Calu3 (cell line): ENCODE data around the gene MYB. TPM values are rescaled to one million over a fixed set of nuclear protein-coding genes. Genes with fewer than 3 reads are reported as not detected.

ENCODE experiments used
- BruUV-seq: library from RNA; stranded (reverse); fragments of 400-500 nt; replicated peaks from 2 replicates; lab custom pipeline; 2021; lab: Mats Ljungman, UMichigan
- CTCF ChIA-PET: fragments of 300-600 bp; sonication (Branson Sonifier 250); formaldehyde crosslinking; loops from one replicate; lab custom pipeline; 2022; ENCODE audit warnings: antibody characterized with exemption; lab: Charles Lee
- DNase-seq: peaks from one replicate; pipeline ENCODE4 v3.0.0; 2022
- H3K27ac Mint-ChIP-seq: one replicate; pipeline ENCODE4 v1.8.0; 2022; ENCODE audit warnings: mixed read lengths; ENCODE audit not compliant: unreplicated experiment
- H3K27me3 Mint-ChIP-seq: one replicate; pipeline ENCODE4 v1.8.0; 2022; ENCODE audit warnings: mixed read lengths; ENCODE audit not compliant: unreplicated experiment
- H3K36me3 Mint-ChIP-seq: one replicate; pipeline ENCODE4 v1.8.0; 2022; ENCODE audit warnings: mild to moderate bottlenecking, moderate library complexity, mixed read lengths; ENCODE audit not compliant: insufficient read depth, unreplicated experiment
- H3K4me1 Mint-ChIP-seq: one replicate; pipeline ENCODE4 v1.8.0; 2022; ENCODE audit warnings: mild to moderate bottlenecking, low read depth, mixed read lengths; ENCODE audit not compliant: unreplicated experiment
- H3K4me3 Mint-ChIP-seq: one replicate; pipeline ENCODE4 v1.8.0; 2022; ENCODE audit warnings: mild to moderate bottlenecking, low read depth, moderate library complexity, mixed read lengths; ENCODE audit not compliant: unreplicated experiment
- H3K9me3 Mint-ChIP-seq: one replicate; pipeline ENCODE4 v1.8.0; 2022; ENCODE audit warnings: low read depth, mixed read lengths; ENCODE audit not compliant: unreplicated experiment
- intact Hi-C: fragments of 100-400 bp; cut with micrococcal nuclease; formaldehyde crosslinking; loops from one replicate; pipeline ENCODE4 v1.10.0; 2022; ENCODE audit not compliant: unreplicated experiment
- total RNA-seq: library from RNA; stranded (reverse); gene quantifications from 2 replicates; pipeline ENCODE4 v1.2.3, GENCODE V29; 2022
- TF ChIP-seq, protein P1 (sequence below): fragments of 200-600 bp; IDR thresholded peaks from one replicate; pipeline ENCODE4 v1.8.0; 2022; ENCODE audit warnings: antibody characterized with exemption; ENCODE audit not compliant: unreplicated experiment

Gene MYB
- total RNA-seq, 1 experiment from 2014 or later, result 3.1 TPM

DNA sequence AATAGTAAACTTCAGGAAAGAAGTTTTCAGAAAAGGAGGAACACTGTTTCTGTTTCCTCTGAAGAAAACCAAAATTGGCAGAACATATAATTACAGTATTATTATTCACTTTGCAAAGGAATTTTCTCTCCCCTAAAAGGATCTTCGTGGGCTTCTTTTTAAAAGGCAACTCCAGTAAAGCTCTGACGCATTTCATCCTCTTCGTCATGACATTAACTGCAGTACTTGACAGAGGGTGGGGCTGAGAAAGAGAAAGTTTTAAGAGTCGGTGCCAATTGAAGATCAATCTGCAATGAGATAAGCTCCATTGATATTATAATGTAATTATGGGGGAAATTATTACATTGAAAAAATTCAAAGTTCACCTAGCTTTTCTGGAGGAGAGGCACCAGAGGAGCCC lies 75.8 kb downstream of the MYB start:
- Mint-ChIP-seq H3K27me3 (peaks cover 49% of the 10 kb centered on the region), H3K9me3 (no peaks in the 10 kb centered on the region), H3K4me1 (peaks cover 10% of the 10 kb centered on the region), H3K36me3 (no peaks in the 10 kb centered on the region), H3K27ac (no peak overlapping the region), H3K4me3 (no peak overlapping the region)
- CTCF ChIA-PET, result interaction anchor here (0.7 kb wide), 1 partner anchor 176 kb away, joined by 4 read pairs; no protein-coding TSS in a partner anchor
- BruUV-seq, result no TSS peak
- intact Hi-C loops, result no loop called here
- TF ChIP-seq, protein P1, sequence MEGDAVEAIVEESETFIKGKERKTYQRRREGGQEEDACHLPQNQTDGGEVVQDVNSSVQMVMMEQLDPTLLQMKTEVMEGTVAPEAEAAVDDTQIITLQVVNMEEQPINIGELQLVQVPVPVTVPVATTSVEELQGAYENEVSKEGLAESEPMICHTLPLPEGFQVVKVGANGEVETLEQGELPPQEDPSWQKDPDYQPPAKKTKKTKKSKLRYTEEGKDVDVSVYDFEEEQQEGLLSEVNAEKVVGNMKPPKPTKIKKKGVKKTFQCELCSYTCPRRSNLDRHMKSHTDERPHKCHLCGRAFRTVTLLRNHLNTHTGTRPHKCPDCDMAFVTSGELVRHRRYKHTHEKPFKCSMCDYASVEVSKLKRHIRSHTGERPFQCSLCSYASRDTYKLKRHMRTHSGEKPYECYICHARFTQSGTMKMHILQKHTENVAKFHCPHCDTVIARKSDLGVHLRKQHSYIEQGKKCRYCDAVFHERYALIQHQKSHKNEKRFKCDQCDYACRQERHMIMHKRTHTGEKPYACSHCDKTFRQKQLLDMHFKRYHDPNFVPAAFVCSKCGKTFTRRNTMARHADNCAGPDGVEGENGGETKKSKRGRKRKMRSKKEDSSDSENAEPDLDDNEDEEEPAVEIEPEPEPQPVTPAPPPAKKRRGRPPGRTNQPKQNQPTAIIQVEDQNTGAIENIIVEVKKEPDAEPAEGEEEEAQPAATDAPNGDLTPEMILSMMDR, result no peak
- DNase-seq, result no peak

DNA sequence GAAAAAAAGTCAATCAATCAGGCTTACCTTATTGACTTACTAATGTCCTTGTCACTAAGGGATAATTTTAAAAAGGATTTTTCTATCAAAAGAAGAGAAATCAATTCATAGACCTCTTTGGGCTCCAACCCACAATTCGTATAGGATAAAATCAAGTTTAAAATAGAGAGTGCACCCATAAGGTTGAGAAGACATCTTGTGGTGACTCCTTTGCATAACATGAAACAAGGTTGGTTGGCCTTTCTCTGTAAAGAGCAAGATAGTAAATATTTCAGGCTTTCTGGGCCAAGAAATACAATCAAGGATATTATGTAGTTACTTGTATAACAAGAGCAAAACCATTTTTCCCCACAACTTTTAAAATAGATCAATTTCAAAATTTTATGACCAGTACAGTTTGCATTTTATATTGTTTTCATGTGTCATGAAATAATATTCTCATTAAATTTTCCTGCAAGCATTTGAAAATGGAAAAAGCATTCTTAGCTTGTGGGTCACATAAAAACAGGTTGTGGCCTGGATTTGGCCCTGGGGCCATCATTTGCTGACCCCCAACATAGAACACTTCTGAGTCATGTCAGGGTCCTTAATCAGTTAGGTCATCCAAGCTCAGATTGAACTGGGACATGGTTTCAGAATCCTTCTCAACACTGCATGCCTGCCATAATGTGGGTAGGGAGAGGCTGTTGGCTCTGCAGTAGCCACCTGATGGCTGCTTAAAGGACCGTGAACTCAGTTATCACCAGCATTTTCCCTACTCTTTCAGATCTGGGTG lies 76.7 kb downstream of the MYB start:
- DNase-seq, result no peak
- Mint-ChIP-seq H3K4me1 (peaks cover 10% of the 10 kb centered on the region), H3K9me3 (no peaks in the 10 kb centered on the region)

DNA sequence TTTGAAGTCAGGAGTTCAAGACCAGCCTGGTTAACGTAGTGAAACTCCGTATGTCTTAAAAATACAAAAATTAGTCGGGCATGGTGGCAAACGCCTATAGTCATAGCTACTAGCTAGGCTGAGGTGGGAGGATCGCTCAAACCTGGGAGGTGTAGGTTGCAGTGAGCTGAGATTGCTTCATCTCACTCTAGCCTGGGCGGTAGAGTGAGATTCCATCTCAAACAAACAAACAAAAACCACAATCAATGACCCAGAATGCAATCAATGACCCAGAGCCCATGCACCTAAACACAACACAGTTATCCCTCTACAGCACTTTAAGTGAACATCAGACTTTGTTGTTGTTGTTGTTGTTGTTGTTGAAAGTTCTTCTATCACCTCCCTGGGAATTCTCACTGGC lies 77.9 kb downstream of the MYB start:
- intact Hi-C loops, result no loop called here
- no peaks in the 10 kb centered on the region for H3K36me3 Mint-ChIP-seq
- peak; percentile 26 for DNase-seq
- H3K4me3 Mint-ChIP-seq, result no peak overlapping the region
- H3K4me1 Mint-ChIP-seq, result peaks cover 10% of the 10 kb centered on the region
- CTCF ChIA-PET, result no interaction called here
- no peaks in the 10 kb centered on the region for H3K9me3 Mint-ChIP-seq
- H3K27ac Mint-ChIP-seq, result no peak overlapping the region
- BruUV-seq, result no TSS peak
- H3K27me3 Mint-ChIP-seq, result peaks cover 36% of the 10 kb centered on the region
- TF ChIP-seq, protein P1, result no peak

More for the DNA sequence above, 76.7 kb downstream of the MYB start:
- CTCF ChIA-PET, result no interaction called here
- no peak overlapping the region for H3K27ac Mint-ChIP-seq
- TF ChIP-seq, protein P1, result no peak
- BruUV-seq, result no TSS peak
- H3K36me3 Mint-ChIP-seq, result no peaks in the 10 kb centered on the region
- H3K4me3 Mint-ChIP-seq, result no peak overlapping the region
- H3K27me3 Mint-ChIP-seq, result peaks cover 46% of the 10 kb centered on the region
- intact Hi-C loops, result no loop called here

DNA sequence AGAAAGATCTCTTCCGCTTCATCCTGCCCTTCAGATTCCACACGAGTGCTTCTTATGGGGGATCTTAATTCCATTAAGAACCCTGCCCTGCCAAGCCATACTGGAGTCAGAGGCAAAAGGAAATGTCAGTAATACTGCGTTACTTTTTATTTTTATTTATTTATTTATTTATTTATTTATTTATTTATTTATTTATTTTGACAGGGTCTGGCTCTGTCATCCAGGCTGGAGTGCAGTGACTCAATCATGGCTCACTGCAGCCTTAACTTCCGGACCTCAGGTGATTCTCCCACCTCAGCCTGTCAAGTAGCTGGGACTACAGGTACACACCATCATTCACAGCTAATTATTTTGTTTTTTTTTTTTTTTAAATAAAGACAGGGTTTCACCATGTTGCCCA lies 79.5 kb downstream of the MYB start:
- Mint-ChIP-seq H3K9me3 (no peaks in the 10 kb centered on the region), H3K4me3 (no peak overlapping the region), H3K4me1 (peaks cover 10% of the 10 kb centered on the region), H3K27ac (no peak overlapping the region), H3K27me3 (peaks cover 23% of the 10 kb centered on the region), H3K36me3 (no peaks in the 10 kb centered on the region)
- intact Hi-C loops, result no loop called here
- no TSS peak for BruUV-seq
- CTCF ChIA-PET, result no interaction called here
- TF ChIP-seq, protein P1, result no peak
- DNase-seq, result no peak
